GM21360 (cell line): ENCODE results near the gene TPD52L1.

Experiments
- ATAC-seq: cut with Tn5 transposase; IDR thresholded peaks from one replicate; pipeline ENCODE4 v1.9.1; 2021; ENCODE audit warnings: mild to moderate bottlenecking, moderate library complexity; ENCODE audit not compliant: unreplicated experiment

TPD52L1 gene

DNA sequence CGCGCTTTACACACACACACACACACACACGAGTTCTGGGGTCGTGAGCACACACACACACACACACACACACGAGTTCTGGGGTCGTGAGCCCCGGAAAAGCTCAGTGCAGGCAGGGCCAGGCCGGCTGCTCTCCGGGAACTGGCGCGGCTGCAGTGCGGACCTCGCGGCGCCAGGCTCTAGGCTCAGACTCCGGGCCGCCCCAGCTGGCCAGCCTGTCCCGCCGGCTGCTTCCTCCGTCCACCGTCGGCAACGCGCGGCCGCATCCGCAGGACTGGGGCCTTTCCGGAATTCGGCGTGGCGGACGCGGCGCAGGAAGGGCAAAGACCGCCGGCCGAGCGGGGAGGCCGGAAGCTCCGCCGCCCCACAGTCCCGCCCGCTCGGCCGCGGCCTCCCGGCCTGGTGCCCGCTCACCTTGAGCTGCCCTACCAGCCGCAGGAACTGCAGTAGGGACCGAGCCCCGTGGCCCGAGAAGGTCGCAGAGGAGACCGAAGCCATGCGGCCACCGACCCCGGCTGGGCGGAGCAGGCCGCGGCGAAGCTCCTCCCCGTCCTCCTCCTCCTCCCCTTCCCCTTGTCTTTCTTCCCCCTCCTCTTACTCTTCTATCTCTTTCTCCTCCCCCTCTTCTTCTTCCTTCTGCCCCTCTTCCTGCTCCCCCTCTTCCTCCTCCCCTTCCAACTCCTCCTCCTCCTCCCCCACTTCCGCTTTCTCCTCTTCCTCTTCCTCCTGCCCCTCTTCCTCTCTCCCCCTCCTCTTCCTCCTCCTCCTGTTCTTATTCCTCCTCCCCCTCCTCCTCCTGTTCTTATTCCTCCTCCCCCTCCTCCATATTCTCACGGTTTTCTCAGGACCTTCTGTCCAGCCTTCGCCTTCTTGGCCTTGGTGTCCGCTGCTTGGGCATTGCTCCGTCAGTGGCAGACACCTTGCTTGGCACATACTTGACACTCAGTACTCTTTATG is 148.1 kb downstream of the TPD52L1 start, which contains the start of gene HDDC2:
TSS of gene HDDC2 (minus strand) at position 533 of the 957 bp plus-strand sequence. CDS start at position 498, 35 bp downstream.
- ATAC-seq: peak; percentile 79

DNA sequence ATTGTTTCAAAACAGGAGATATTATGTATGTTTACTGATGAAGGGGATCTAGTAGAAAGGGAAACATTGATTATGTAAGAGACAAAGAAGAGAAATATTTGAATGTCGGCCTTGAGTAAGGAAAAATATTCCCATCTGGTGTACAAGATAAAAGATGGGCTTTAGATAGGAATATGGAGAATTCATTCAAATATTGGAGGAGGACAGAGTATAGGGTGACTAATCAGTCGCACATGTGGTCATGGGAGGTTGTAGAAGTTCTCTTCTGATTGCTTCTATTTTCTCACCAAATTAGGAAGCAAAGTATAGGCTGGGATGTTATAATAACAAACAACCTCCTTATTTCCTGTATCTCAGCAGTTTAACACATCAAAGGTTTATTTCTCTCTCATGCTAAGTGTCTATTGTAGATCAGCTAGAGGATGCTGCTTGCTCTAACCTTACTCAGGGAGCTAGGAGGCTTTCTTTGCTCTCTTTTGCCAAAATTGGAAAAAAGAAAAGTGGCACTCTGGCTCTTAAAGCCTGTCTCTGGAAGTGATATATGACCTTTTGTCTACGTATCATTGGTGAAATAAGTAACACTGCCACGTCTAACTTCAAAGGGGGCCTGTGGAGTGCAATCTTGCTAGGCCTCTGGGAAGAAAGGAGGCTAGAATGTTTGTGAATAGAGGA is 149.4 kb downstream of the TPD52L1 start:
- ATAC-seq: no peak

DNA sequence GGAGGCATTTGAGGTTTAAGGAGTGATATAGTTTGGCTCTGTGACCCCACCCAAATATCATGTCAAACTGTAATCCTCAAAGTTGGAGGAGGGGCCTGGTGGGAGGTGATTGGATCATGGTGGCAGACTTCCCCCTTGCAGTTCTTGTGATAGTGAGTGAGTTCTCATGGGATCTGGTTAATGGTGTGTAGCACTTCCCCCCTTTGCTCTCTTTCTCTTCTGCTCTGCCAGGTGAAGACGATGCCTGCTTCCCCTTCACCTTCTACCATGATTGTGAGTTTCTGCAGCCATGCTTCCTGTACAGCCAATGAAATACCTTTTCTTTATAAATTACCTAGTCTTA is 149.9 kb downstream of the TPD52L1 start:
- ATAC-seq: no peak

DNA sequence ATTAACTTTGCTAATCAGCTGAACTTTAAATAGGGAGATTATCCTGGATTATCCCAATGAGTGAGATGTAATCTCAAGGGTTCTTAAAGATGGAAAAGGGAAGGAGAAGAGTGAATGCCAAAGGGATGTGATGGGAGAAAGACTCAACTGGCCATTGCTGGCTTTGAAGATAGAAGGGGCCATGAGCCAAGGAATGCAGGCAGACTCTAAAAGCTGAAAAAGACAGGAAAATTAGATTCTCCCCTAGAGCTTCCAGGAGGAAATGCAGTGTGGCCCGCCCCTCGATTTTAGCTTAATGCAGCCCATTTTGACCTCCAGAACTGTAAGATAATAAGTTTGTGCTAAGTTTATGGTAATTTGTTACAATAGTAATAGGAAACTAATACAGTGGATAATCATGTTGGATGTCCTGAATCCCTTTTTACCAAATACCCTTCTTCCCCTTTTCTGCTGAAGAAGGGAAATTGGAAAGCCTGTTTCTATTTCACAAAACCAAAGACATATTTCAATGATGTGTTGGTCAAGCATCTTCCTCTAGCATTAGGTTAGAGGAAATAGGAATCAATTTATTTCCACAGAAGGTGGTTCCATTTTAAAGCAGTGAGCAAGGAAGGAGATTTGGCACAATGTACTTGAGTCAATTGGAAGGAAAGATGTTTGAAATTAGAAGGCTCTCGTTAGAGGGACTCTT is 151.5 kb downstream of the TPD52L1 start:
- no peak for ATAC-seq

DNA sequence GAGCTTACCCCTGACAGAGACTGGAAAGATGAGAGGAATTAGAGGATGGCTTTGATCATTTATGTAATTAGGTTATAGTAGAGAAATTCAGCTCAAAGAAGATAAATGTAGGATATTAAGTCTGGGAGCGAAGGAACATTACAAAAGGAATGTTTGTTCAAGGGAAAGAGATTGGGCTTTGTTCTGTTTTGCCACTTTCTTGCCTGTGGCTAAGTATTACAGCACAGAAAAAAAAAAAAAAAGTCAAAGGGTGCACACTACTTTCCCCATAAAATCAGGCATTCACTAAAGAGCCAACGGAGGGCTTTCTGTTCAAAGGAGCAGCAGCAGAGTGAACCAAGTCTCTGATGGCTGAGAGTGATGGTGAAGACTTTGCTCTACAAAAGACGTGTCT is 153.2 kb downstream of the TPD52L1 start:
- ATAC-seq: no peak

DNA sequence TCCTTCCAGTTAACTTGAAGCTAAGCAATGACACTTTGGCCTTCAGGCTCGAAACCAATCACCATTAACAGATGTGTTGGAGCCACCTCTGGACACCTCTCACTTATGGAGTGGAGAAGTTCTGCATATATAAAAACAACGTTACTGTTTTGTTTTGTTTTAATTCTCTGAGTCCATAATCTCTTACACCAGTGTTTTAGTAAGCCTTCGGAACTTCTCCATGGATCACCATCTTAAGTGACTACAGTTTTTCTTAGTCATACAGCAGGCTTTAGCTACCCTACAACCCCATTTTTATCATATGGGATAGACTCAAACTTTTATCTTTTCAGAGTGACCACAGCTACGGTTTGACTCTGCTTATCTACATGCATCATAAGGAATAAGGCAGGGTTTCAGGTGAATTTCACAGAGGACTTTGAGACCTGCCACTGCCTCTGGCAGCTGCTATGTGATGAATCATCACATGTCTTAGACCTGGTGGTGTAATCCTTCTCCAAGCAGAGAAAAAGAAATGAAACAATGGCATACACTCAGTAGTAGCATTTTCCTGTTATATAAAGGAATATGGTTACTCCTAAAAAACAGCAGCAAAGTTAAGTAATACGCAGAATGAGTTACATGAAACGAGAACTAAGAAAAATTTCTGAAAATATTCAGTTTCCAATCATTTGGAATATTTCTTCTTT is 153.7 kb downstream of the TPD52L1 start:
- no peak for ATAC-seq

DNA sequence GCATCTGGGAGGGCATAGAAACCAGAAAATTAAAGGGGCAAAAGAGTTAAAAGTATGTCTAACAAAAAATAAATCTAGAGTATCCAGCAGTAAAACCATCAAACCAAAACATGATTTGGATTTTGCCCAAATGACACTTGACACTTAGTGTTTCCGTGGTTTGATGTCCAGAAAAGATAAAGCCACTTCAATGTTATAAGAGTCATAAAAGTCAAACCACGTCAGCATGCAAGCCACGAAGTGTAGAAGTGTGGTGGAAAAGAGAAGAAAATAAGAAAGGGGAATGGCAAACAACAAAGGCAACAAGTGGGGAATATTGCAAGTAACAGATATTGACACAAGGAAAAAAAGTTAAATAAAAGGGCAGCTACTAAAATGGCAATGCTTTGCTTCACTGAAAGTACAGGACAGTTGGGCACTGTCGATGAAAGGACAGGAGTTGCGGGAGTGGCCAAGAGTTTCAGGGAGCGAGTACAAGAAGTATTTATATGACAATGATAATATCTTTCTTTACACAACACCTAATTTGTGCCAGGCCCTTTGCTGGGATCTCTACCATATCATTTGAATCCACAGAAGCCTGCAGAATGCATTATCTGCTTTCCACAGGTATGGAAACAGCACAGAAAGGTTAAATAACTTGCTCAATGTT is 154.5 kb downstream of the TPD52L1 start:
- no peak for ATAC-seq

DNA sequence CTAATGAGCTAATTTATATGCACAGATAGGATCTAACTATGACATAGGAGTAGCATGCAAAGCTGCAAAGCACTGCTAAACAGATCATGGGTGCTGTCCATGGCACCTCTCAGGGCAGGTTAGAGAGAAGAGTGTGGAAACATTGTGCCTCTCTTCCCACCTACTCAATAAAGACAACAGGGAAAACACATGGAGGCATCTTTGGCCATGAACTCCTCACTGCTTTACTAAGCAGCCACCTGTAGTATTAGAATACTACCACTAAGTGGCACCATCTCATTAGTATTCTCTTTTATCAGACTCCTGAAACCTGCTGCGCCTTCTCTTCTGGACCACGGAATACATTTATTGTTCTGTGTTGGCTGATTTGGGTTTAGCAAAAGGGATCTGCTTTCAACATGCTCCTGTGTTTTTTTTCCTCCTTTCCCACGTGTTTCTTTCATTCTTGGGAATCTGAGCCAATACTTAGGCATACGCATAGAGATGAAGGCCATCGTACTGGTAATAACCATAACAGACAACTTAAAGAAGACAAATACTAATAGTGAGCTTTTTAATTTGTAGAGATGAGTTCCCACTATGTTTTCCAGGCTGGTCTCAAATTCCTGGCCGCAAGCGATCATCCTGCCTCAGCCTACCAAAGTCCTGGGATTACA is 157.5 kb downstream of the TPD52L1 start:
- peak; percentile 81 for ATAC-seq

DNA sequence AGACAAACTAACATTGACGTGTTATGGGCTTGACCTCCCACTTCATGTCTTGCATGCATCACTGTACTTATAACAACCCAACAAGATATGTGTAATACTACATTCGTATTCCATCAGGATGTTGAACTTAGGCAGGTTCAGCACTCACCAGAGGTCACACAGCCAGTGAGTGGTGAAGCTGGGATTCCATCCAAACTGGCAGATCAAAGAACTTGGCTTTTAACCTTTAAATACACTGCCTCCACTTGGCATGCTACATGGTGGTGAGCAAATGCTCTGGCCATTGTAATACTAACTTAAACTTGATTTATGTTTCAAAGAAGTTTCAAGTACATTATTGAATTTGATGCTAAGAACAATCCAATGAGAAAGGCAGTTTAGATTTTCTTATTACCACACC is 158.9 kb downstream of the TPD52L1 start:
- ATAC-seq: no peak

DNA sequence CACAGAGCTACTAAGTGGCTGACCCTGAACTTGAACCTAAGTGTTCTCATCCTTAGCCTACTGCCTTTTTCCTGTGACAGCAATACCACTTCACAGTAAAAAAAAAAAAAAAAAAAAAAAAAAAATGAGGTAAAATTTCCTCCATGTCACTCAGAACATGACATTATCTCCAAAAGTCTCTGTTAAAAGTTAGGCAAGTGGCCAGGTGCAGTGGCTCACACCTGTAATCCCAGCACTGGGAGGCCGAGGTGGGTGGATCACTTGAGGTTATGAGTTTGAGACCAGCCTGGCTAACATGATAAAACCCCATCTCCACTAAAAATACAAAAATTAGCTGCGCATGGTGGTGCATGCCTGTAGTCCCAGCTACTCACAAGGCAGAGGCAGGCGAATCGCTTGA is 159.4 kb downstream of the TPD52L1 start:
- ATAC-seq: no peak
